ENCODE measurements around the gene AP2M1.

AP2M1 gene

GRCh38 chr3:184228376-184229137 is 53.9 kb downstream of the AP2M1 start:
- no peak for DNase-seq (ENCODE audit: low read depth)

GRCh38 chr3:184229394-184230080 is 54.9 kb downstream of the AP2M1 start, which contains the start of gene VWA5B2:
Gene VWA5B2, plus strand, starts transcription at chr3:184229585. Its CDS starts 944 bp downstream, at chr3:184230529.
- DNase-seq (ENCODE audit: low read depth), result no peak

- no peak for DNase-seq (ENCODE audit: low read depth)
Observed at GRCh38 chr3:184230081-184230602, 55.5 kb downstream of the AP2M1 start.

- DNase-seq (ENCODE audit: low read depth), result no peak
Observed at GRCh38 chr3:184230603-184231528, 56.2 kb downstream of the AP2M1 start.

GRCh38 chr3:184231671-184232070 is 57.0 kb downstream of the AP2M1 start:
- no peak for DNase-seq (ENCODE audit: low read depth)

- no peak for DNase-seq (ENCODE audit: low read depth)
Observed at GRCh38 chr3:184233127-184233843, 58.6 kb downstream of the AP2M1 start.
